K562 (cell line): ENCODE measurements around the gene SYNPO2.

Experiments used
- CTCF ChIP-seq, 3 experiments: IDR thresholded peaks in 2 of 3; conservative IDR thresholded peaks in 1 of 3; 2 replicates each; pipeline ENCODE4 v1.5.1; 2011 to 2012; ENCODE audit warnings: low read length in 3 of 3, mild to moderate bottlenecking in 3 of 3, control low read depth in 2 of 3, improper control_type of control experiment in 1 of 3, inconsistent platforms in 1 of 3, low read depth in 1 of 3, mixed read lengths in 1 of 3, moderate library complexity in 1 of 3; ENCODE audit not compliant: insufficient read depth in 2 of 3
- NFE2L1 ChIP-seq: fragments of 450-650 bp; IDR thresholded peaks from 2 replicates; pipeline ENCODE4 v1.6.1; 2016; ENCODE audit warnings: missing genetic modification characterization, low read depth, mild to moderate bottlenecking, missing compliant biosample characterization, moderate library complexity, borderline replicate concordance
- NFIC ChIP-seq: fragments of 450-650 bp; IDR thresholded peaks from 2 replicates; pipeline ENCODE4 v1.6.1; 2017; ENCODE audit warnings: mild to moderate bottlenecking, inconsistent platforms
- POLR2A ChIP-seq: fragments of 450-650 bp; conservative IDR thresholded peaks from 2 replicates; pipeline ENCODE4 v1.6.1; 2016
- TF ChIP-seq, protein P1 (sequence below): fragments of 150-350 bp; IDR thresholded peaks from 2 replicates; pipeline ENCODE4 v1.6.1; 2014; ENCODE audit warnings: low read depth, mild to moderate bottlenecking, low read length, borderline replicate concordance

DNA sequence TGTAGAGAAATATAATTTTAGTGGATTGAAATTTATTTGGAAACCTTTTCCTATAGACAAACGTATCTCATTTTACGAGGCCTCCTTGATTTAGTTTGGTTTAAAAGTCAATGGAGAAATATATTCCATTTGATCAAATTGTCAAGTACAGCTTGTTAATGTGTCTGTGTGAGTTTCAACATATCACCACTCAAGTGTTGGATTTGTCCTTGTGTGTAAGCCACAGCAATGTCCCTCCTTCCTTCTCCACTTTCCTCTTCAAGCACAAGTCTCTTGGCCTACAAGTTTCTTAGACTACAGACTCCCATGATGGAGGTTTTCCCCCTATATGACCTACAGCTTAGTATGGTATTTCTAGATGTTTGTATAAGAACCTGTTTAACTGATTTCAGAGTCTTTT is 104.7 kb downstream of the SYNPO2 start:
- TF ChIP-seq POLR2A (no peak), NFE2L1 (tag) (no peak), CTCF (IDR thresholded peaks at IDR 0.05 in 2 of 3, conservative IDR thresholded peaks at IDR 0.05 in 1 of 3; ENCODE audit: insufficient read depth in 2 of 3, low read depth in 1 of 3, low read length in 3 of 3) (no peak), NFIC (no peak)
- TF ChIP-seq, protein P1, sequence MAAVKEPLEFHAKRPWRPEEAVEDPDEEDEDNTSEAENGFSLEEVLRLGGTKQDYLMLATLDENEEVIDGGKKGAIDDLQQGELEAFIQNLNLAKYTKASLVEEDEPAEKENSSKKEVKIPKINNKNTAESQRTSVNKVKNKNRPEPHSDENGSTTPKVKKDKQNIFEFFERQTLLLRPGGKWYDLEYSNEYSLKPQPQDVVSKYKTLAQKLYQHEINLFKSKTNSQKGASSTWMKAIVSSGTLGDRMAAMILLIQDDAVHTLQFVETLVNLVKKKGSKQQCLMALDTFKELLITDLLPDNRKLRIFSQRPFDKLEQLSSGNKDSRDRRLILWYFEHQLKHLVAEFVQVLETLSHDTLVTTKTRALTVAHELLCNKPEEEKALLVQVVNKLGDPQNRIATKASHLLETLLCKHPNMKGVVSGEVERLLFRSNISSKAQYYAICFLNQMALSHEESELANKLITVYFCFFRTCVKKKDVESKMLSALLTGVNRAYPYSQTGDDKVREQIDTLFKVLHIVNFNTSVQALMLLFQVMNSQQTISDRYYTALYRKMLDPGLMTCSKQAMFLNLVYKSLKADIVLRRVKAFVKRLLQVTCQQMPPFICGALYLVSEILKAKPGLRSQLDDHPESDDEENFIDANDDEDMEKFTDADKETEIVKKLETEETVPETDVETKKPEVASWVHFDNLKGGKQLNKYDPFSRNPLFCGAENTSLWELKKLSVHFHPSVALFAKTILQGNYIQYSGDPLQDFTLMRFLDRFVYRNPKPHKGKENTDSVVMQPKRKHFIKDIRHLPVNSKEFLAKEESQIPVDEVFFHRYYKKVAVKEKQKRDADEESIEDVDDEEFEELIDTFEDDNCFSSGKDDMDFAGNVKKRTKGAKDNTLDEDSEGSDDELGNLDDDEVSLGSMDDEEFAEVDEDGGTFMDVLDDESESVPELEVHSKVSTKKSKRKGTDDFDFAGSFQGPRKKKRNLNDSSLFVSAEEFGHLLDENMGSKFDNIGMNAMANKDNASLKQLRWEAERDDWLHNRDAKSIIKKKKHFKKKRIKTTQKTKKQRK, result no peak
